HG03558 (cell line): ENCODE measurements around the gene ZNF3.

Source experiments
- ATAC-seq: cut with Tn5 transposase; IDR thresholded peaks from one replicate; pipeline ENCODE4 v1.9.1; 2021; ENCODE audit warnings: moderate number of reproducible peaks; ENCODE audit not compliant: unreplicated experiment; ENCODE audit errors: extremely low read depth

Gene ZNF3

GRCh38 chr7:100111156-100111555, 29.6 kb upstream of the ZNF3 start:
- no peak for ATAC-seq

GRCh38 chr7:100109521-100110163, 28.1 kb upstream of the ZNF3 start:
- no peak for ATAC-seq

- no peak for ATAC-seq
Observed at GRCh38 chr7:100107890-100108289, 26.4 kb upstream of the ZNF3 start.

GRCh38 chr7:100107125-100107737, 25.7 kb upstream of the ZNF3 start:
- no peak for ATAC-seq

- no peak for ATAC-seq
Observed at GRCh38 chr7:100106633-100107032, 25.1 kb upstream of the ZNF3 start.

- no peak for ATAC-seq
Observed at GRCh38 chr7:100105534-100105933, 24.0 kb upstream of the ZNF3 start.

GRCh38 chr7:100102950-100103840, 21.7 kb upstream of the ZNF3 start:
- ATAC-seq = no peak

GRCh38 chr7:100101016-100101862, 19.7 kb upstream of the ZNF3 start, which contains the start of the genes AP4M1 and MCM7:
Gene AP4M1, plus strand, starts transcription at chr7:100101643. Its CDS starts 72 bp downstream, at chr7:100101715.
Gene MCM7, minus strand, starts transcription at chr7:100101397. Its CDS starts 103 bp downstream, at chr7:100101294.
- peak; percentile 50 for ATAC-seq

- peak; percentile 51 for ATAC-seq
Observed at GRCh38 chr7:100100420-100101015, 19.0 kb upstream of the ZNF3 start.

- no peak for ATAC-seq
Observed at GRCh38 chr7:100099452-100099851, 17.9 kb upstream of the ZNF3 start.

- no peak for ATAC-seq
Observed at GRCh38 chr7:100098913-100099312, 17.4 kb upstream of the ZNF3 start.

GRCh38 chr7:100095704-100096103, 14.2 kb upstream of the ZNF3 start:
- ATAC-seq = no peak

GRCh38 chr7:100095289-100095688, 13.8 kb upstream of the ZNF3 start:
- no peak for ATAC-seq

- ATAC-seq = no peak
Observed at GRCh38 chr7:100093925-100094486, 12.5 kb upstream of the ZNF3 start.

- ATAC-seq = no peak
Observed at GRCh38 chr7:100093498-100093897, 12.0 kb upstream of the ZNF3 start.

- no peak for ATAC-seq
Observed at GRCh38 chr7:100093054-100093453, 11.5 kb upstream of the ZNF3 start.

- ATAC-seq = no peak
Observed at GRCh38 chr7:100091411-100092181, 10.1 kb upstream of the ZNF3 start.

- ATAC-seq = no peak
Observed at GRCh38 chr7:100090527-100091410, 9.2 kb upstream of the ZNF3 start.
